ENCODE results near the gene HSPBAP1. TPM values are rescaled to one million over a fixed set of nuclear protein-coding genes. Genes with fewer than 3 reads are reported as not detected.

Gene HSPBAP1
- total RNA-seq, 1 donor from 2014 or later, result 9.1 TPM

DNA sequence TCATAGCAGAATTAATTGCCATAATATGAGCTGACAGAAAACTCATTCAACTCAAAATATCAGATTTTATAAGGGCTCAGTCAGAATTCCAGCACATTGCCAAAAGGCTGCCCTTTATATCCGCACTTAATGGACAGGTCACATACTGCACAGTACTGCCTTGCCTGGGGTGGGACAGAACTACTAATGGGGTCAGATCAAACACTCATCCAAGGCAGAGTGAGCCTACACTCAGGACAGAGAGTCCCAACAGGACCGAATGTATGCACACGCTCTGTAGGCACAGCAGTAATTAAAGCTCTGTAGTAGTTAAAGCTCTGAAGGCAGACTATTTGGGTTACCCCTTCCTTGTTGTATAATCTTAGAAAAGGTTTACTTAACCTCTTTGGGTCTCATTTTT lies 27.2 kb downstream of the HSPBAP1 start:
- H3K4me1 Mint-ChIP-seq (ENCODE audit: unreplicated experiment), result no peaks in the 10 kb centered on the region
- H3K27ac Mint-ChIP-seq, result no peak overlapping the region
- H3K36me3 Mint-ChIP-seq, result peaks cover 8% of the 10 kb centered on the region
- H3K9me3 Mint-ChIP-seq, result no peaks in the 10 kb centered on the region
- H3K4me3 Mint-ChIP-seq, result no peak overlapping the region
- TF ChIP-seq CTCF (conservative IDR thresholded peaks at IDR 0.05), result no peak
- H3K27me3 Mint-ChIP-seq, result no peaks in the 10 kb centered on the region
- no peak for DNase-seq (ENCODE audit: extremely low spot score, unreplicated experiment)

DNA sequence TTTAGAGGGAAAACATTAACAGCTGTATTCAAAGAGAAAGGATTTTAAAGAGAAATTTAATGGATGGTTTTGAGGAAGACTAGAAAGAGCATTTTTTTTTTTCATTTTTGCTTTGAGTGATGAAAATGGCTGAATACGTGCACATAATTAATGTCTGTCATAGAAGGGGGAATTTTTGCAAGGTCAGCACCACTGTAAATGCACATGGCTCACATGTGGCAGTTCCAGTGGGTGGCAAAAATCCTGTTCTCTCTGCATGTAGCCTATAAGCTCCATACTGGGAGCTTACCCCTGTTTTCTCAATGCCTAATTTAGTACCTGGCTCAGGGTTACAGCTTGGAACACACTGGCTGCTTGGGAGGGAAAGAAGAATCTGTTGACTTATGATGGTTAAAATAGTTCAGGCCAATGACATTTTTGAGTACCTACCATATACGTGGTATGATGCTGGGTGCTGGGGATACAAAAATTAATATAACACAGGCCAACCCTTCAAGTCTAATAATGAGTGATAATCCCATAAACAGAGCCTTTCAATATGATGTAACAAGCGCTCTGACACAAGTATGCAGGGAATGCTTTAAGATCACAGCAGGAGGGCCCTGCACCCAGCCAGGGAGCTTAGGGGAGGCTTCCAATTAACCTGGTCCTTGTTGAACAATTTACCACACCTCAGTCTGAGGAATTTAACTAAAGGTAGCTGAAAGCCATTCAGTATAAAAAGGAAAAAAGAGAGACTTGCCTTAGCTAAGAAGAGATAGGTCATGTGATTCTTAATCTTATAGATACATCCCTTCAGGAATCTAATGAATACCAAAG lies 33.0 kb downstream of the HSPBAP1 start:
- Mint-ChIP-seq H3K27ac (peak overlapping the region; percentile 87), H3K4me3 (no peak overlapping the region), H3K27me3 (no peaks in the 10 kb centered on the region), H3K4me1 (ENCODE audit: unreplicated experiment) (peaks cover 6% of the 10 kb centered on the region), H3K36me3 (peaks cover 9% of the 10 kb centered on the region), H3K9me3 (no peaks in the 10 kb centered on the region)
- no peak for TF ChIP-seq CTCF (conservative IDR thresholded peaks at IDR 0.05)
- no peak for DNase-seq (ENCODE audit: extremely low spot score, unreplicated experiment)

GRCh38 chr3:122758877-122759560 lies 34.6 kb downstream of the HSPBAP1 start:
- no peak for DNase-seq (ENCODE audit: extremely low spot score, unreplicated experiment)
- H3K27ac Mint-ChIP-seq, result no peak overlapping the region

DNA sequence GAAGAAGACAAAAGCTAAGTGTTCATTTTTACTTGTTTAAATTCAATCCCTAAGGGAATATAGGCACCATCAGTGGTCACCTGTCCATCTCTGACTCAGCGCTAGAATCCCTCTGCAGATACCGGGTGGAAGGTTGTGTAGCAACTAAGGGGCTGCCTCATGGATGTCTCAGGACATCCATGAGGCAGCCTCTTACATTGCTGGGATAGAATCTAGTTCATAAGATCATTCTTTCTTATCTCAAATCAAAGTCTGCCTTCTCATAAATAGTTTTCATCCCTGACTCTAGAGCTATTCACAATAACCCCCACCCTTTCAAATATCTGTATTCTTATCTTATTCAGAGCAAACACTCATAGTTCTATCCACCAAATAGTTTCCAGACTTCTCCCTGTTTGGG lies 38.1 kb downstream of the HSPBAP1 start:
- DNase-seq (ENCODE audit: extremely low spot score, unreplicated experiment), result no peak
- no peak for TF ChIP-seq CTCF (conservative IDR thresholded peaks at IDR 0.05)
- no peaks in the 10 kb centered on the region for H3K27me3 Mint-ChIP-seq
- no peaks in the 10 kb centered on the region for H3K9me3 Mint-ChIP-seq
- H3K4me3 Mint-ChIP-seq, result no peak overlapping the region
- H3K27ac Mint-ChIP-seq, result no peak overlapping the region
- peaks cover 26% of the 10 kb centered on the region for H3K36me3 Mint-ChIP-seq
- H3K4me1 Mint-ChIP-seq (ENCODE audit: unreplicated experiment), result peaks cover under 1% of the 10 kb centered on the region

More at GRCh38 chr3:122758877-122759560, 34.6 kb downstream of the HSPBAP1 start:
- Mint-ChIP-seq H3K36me3 (peaks cover 15% of the 10 kb centered on the region), H3K9me3 (no peaks in the 10 kb centered on the region), H3K4me1 (ENCODE audit: unreplicated experiment) (peaks cover 6% of the 10 kb centered on the region), H3K4me3 (no peak overlapping the region), H3K27me3 (no peaks in the 10 kb centered on the region)
- TF ChIP-seq CTCF (conservative IDR thresholded peaks at IDR 0.05), result no peak

DNA sequence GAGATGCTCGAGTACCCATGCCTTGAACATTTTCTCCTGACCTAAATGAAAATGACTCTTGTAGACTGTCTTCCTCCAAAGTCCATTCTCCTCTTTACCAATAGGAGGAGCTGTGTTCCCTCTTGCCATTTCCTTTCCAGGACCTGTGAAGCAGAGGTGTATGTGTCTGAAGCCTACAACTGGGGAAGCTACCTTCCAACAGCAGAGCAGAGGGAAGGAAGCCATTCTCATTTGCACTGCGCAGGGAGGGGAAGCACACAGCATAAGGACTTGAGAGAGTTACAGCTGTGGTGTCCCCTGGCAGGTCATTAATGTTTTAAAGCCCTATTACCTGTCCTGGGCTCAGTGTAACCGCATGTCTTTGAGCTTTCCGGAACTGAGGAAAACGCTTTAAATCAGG lies 38.7 kb downstream of the HSPBAP1 start:
- Mint-ChIP-seq H3K27ac (no peak overlapping the region), H3K36me3 (peaks cover 26% of the 10 kb centered on the region), H3K4me3 (no peak overlapping the region), H3K9me3 (no peaks in the 10 kb centered on the region), H3K4me1 (ENCODE audit: unreplicated experiment) (no peaks in the 10 kb centered on the region), H3K27me3 (no peaks in the 10 kb centered on the region)
- DNase-seq (ENCODE audit: extremely low spot score, unreplicated experiment), result no peak
- peak; percentile 74 for TF ChIP-seq CTCF (conservative IDR thresholded peaks at IDR 0.05)

All from type B pancreatic cell (in vitro differentiated cells).